Measurements from ENCODE around the gene FBXW10B. TPM values are rescaled to one million over a fixed set of nuclear protein-coding genes. Genes with fewer than 3 reads are reported as not detected.
"Not testable (repeated sequence)": the region's sequence is repeated elsewhere in the genome, so short reads cannot be mapped to it uniquely, and the experiment has no call there.

Gene FBXW10B
- total and polyA plus RNA-seq, 2 experiments from 2014 or later: 0.15 TPM; not detected in 1

DNA sequence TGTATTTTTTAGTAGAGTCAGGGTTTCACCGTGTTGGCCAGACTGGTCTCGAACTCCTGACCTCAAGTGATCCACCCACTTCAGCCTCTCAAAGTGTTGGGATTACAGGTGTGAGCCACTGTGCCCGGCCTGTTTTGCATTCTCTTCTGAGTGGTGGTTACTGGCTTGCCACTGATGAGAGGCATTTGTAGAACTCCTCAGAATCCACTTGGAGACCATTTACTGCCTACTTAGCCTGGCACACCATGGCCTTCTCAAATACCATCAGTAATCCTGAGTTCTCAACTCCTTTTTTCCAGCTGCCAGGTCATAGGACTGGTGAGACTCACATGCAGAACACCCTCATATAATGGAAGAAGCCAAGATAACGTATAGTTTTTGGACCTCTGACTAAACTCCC is 22.5 kb upstream of the FBXW10B start:
- H4K20me1 ChIP-seq (ENCODE audit: insufficient read depth); H2AFZ ChIP-seq; DNase-seq; H3F3A ChIP-seq (ENCODE audit: insufficient read depth); H3K4me3 ChIP-seq; H3K9me3 ChIP-seq (ENCODE audit: low read depth); H3K9me2 ChIP-seq (ENCODE audit: insufficient read depth); H3K36me3 ChIP-seq (ENCODE audit: low read depth); H3K79me2 ChIP-seq (ENCODE audit: insufficient read depth); H3K27me3 ChIP-seq (replicated peaks; ENCODE audit: insufficient read depth); in situ Hi-C loops (cut with MboI): not testable (repeated sequence)
- Histone ChIP-seq H3K9ac (0 out of 2 replicates have a peak overlapping the region, but pooled peaks have one; percentile 18), H3K27ac (peak overlapping the region; percentile 48), H3K4me2 (ENCODE audit: unreplicated experiment) (peak overlapping the region; percentile 48), H3K4me1 (ENCODE audit: insufficient read depth) (peaks cover 14% of the 10 kb centered on the region)
- 78 to 85% methylated on average over 2 to 4 of the region's 4 CpGs for WGBS, 2 experiments (ENCODE audit: low coverage in 1 of 2, low lambda C conversion rate in 2 of 2, missing lambda C conversion rate in 2 of 2)

DNA sequence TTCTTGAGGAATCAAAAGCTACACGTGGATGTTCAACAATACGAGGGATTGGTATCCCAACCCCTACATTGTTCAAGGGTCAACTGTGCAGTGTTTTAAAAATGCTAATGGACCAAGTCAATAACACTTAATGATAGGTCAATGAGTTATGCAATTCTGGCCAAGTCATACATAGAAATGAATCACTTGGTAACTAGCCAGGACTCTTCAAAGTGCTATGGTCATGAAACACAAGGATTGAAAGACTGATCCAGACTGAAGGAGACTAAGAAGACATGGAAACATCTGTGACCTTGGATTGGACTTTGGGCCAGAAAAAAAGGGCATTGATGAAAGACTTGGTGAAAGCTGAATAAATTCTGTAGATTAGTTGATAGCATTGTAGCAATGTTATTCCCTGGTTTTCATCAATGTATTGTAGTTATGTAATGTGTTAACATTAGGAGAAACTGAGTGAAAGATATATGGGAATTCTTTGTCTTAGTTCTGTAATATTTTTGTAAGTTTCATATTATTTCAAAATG is 11.5 kb upstream of the FBXW10B start:
- WGBS, 2 experiments (ENCODE audit: low coverage in 1 of 2, low lambda C conversion rate in 2 of 2, missing lambda C conversion rate in 2 of 2): 84 to 96% methylated on average over 2 of the region's 2 CpGs
- H3K9me3 ChIP-seq (ENCODE audit: low read depth); H4K20me1 ChIP-seq (ENCODE audit: insufficient read depth); H3K27me3 ChIP-seq (replicated peaks; ENCODE audit: insufficient read depth); H2AFZ ChIP-seq; H3K9me2 ChIP-seq (ENCODE audit: insufficient read depth); H3K4me1 ChIP-seq (ENCODE audit: insufficient read depth); H3K27ac ChIP-seq; H3K9ac ChIP-seq; H3K4me3 ChIP-seq; H3K36me3 ChIP-seq (ENCODE audit: low read depth); in situ Hi-C loops (cut with MboI); H3K79me2 ChIP-seq (ENCODE audit: insufficient read depth); H3F3A ChIP-seq (ENCODE audit: insufficient read depth); H3K4me2 ChIP-seq (ENCODE audit: unreplicated experiment); DNase-seq: not testable (repeated sequence)

DNA sequence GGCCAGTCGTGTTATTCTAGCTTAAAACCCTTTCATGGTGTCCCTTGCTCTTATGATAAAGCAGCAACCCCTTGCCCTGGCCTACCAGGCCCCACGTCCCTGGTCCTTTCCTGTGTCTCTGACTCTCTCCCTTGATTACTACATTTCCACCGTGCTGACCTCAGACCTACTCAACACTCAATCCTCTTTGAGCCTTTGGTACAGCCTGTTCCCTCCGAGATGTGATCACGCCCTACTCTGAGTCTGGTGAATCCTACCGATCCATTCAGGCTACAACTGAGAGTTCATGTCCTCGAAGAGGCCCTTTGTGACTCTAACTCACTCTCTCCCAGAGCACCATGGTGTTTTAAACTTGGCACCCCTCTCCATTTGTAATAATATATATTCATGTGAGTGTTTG is 10.5 kb upstream of the FBXW10B start:
- H3K9ac ChIP-seq; H4K20me1 ChIP-seq (ENCODE audit: insufficient read depth); H3K27me3 ChIP-seq (replicated peaks; ENCODE audit: insufficient read depth); H3K4me1 ChIP-seq (ENCODE audit: insufficient read depth); H3K9me2 ChIP-seq (ENCODE audit: insufficient read depth); H2AFZ ChIP-seq; H3K79me2 ChIP-seq (ENCODE audit: insufficient read depth); H3K4me2 ChIP-seq (ENCODE audit: unreplicated experiment); in situ Hi-C loops (cut with MboI); DNase-seq; H3K36me3 ChIP-seq (ENCODE audit: low read depth); H3K4me3 ChIP-seq; H3K27ac ChIP-seq; H3K9me3 ChIP-seq (ENCODE audit: low read depth); H3F3A ChIP-seq (ENCODE audit: insufficient read depth): not testable (repeated sequence)
- 90 to 95% methylated on average over 7 of the region's 7 CpGs for WGBS, 2 experiments (ENCODE audit: low coverage in 1 of 2, low lambda C conversion rate in 2 of 2, missing lambda C conversion rate in 2 of 2)

GRCh38 chr17:15623661-15624209 is 4.2 kb upstream of the FBXW10B start:
- H3K9ac ChIP-seq; H3K9me3 ChIP-seq (ENCODE audit: low read depth); H2AFZ ChIP-seq; H3K4me1 ChIP-seq (ENCODE audit: insufficient read depth); H3K79me2 ChIP-seq (ENCODE audit: insufficient read depth); H3K36me3 ChIP-seq (ENCODE audit: low read depth); H3F3A ChIP-seq (ENCODE audit: insufficient read depth); in situ Hi-C loops (cut with MboI); DNase-seq; H4K20me1 ChIP-seq (ENCODE audit: insufficient read depth); H3K4me3 ChIP-seq; H3K4me2 ChIP-seq (ENCODE audit: unreplicated experiment); H3K9me2 ChIP-seq (ENCODE audit: insufficient read depth); H3K27ac ChIP-seq; H3K27me3 ChIP-seq (replicated peaks; ENCODE audit: insufficient read depth): not testable (repeated sequence)
- whole genome bisulfite sequencing, 2 experiments (ENCODE audit: low coverage in 1 of 2, low lambda C conversion rate in 2 of 2, missing lambda C conversion rate in 2 of 2): 34 to 46% methylated on average over 3 of the region's 3 CpGs

GRCh38 chr17:15623255-15623654 is 3.8 kb upstream of the FBXW10B start:
- 82 to 88% methylated on average over 3 of the region's 4 CpGs for whole genome bisulfite sequencing, 2 experiments (ENCODE audit: low coverage in 1 of 2, low lambda C conversion rate in 2 of 2, missing lambda C conversion rate in 2 of 2)

DNA sequence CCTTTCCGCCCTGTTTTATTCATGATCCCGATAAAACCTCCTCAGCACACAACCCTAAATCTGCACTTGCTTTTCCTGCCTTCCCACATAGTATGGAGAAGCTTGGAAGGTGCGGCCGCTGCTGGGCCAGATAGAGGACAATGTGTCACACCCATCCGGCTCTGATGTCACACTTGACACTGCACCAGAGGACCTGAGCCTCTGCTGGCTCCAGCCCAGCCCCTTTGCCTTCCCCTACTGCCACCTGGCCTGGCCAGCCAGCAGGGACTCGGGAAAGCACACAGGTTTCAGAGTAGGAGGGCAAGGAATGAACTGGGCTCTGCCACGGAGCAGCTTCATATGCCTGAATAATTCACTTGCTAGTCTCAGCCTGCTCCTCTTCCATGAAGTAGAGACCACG is 2.6 kb upstream of the FBXW10B start:
- 77 to 80% methylated on average over 4 to 6 of the region's 8 CpGs for WGBS, 2 experiments (ENCODE audit: low coverage in 1 of 2, low lambda C conversion rate in 2 of 2, missing lambda C conversion rate in 2 of 2)
- in situ Hi-C loops (cut with MboI); H3K9ac ChIP-seq; H3K4me3 ChIP-seq; H3F3A ChIP-seq (ENCODE audit: insufficient read depth); H3K4me1 ChIP-seq (ENCODE audit: insufficient read depth); H3K4me2 ChIP-seq (ENCODE audit: unreplicated experiment); H3K9me2 ChIP-seq (ENCODE audit: insufficient read depth); H3K36me3 ChIP-seq (ENCODE audit: low read depth); H2AFZ ChIP-seq; DNase-seq; H3K27ac ChIP-seq; H3K27me3 ChIP-seq (replicated peaks; ENCODE audit: insufficient read depth); H3K9me3 ChIP-seq (ENCODE audit: low read depth); H4K20me1 ChIP-seq (ENCODE audit: insufficient read depth); H3K79me2 ChIP-seq (ENCODE audit: insufficient read depth): not testable (repeated sequence)

More at GRCh38 chr17:15623255-15623654, 3.8 kb upstream of the FBXW10B start:
- H3K9ac ChIP-seq; in situ Hi-C loops (cut with MboI); H3K79me2 ChIP-seq (ENCODE audit: insufficient read depth); H3K9me2 ChIP-seq (ENCODE audit: insufficient read depth); DNase-seq; H3F3A ChIP-seq (ENCODE audit: insufficient read depth); H3K27ac ChIP-seq; H2AFZ ChIP-seq; H3K36me3 ChIP-seq (ENCODE audit: low read depth); H4K20me1 ChIP-seq (ENCODE audit: insufficient read depth); H3K4me1 ChIP-seq (ENCODE audit: insufficient read depth); H3K9me3 ChIP-seq (ENCODE audit: low read depth); H3K4me2 ChIP-seq (ENCODE audit: unreplicated experiment); H3K4me3 ChIP-seq; H3K27me3 ChIP-seq (replicated peaks; ENCODE audit: insufficient read depth): not testable (repeated sequence)

DNA sequence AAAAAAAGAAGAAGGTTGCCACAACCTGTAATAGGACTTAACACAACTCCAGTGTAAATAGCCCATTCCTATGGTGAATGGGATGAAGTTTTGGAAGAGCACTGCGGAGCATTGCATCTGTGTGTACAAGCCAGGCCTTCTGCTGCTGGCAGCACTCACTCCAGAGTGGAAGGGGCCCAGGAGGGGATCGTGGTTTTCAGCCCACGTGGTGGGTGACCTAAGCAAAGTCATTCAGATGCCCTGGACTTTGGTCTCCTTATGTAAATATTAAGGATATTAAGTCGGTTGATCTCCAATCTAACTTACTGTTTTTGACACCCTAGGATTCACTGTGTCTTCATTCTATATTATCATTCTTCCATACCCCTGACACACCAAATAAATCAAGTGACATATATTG is 2.7 kb downstream of the FBXW10B start:
- H3K27ac ChIP-seq; H3F3A ChIP-seq (ENCODE audit: insufficient read depth): not testable (repeated sequence)
- WGBS, 2 experiments (ENCODE audit: low coverage in 1 of 2, low lambda C conversion rate in 2 of 2, missing lambda C conversion rate in 2 of 2): 48 to 51% methylated on average over 4 of the region's 4 CpGs

DNA sequence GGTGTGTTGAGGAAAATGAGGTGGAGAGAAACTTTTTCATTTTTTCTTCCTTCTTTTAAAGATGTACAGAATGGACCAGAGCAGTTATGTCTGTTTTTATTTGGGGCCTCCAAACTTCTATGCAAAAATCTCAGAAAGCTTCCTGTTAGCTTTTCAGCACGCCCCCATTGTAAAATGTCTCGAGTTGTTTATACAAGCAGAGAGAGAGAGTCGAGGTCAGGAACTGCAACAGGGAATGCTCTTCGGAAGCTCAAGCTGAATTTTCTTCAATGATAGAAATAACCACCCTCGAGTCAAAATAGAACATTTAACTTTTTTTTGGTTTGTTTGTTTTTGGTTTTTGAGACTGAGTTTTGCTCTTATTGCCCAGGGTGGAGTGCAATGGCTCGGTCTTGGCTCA is 3.7 kb downstream of the FBXW10B start:
- DNase-seq; H3K27ac ChIP-seq; H3F3A ChIP-seq (ENCODE audit: insufficient read depth); H3K36me3 ChIP-seq (ENCODE audit: low read depth); H3K9me3 ChIP-seq (ENCODE audit: low read depth); H3K9me2 ChIP-seq (ENCODE audit: insufficient read depth); H3K9ac ChIP-seq; H3K4me2 ChIP-seq (ENCODE audit: unreplicated experiment); H3K4me3 ChIP-seq; H4K20me1 ChIP-seq (ENCODE audit: insufficient read depth); H3K4me1 ChIP-seq (ENCODE audit: insufficient read depth); in situ Hi-C loops (cut with MboI); H2AFZ ChIP-seq; H3K79me2 ChIP-seq (ENCODE audit: insufficient read depth); H3K27me3 ChIP-seq (replicated peaks; ENCODE audit: insufficient read depth): not testable (repeated sequence)
- WGBS, 2 experiments (ENCODE audit: low coverage in 1 of 2, low lambda C conversion rate in 2 of 2, missing lambda C conversion rate in 2 of 2): 69 to 78% methylated on average over 6 of the region's 6 CpGs

More for the DNA sequence above, 2.7 kb downstream of the FBXW10B start:
- H4K20me1 ChIP-seq (ENCODE audit: insufficient read depth); H3K4me1 ChIP-seq (ENCODE audit: insufficient read depth); H3K27me3 ChIP-seq (replicated peaks; ENCODE audit: insufficient read depth); H3K36me3 ChIP-seq (ENCODE audit: low read depth); in situ Hi-C loops (cut with MboI); H3K9ac ChIP-seq; H3K9me3 ChIP-seq (ENCODE audit: low read depth); H3K9me2 ChIP-seq (ENCODE audit: insufficient read depth); DNase-seq; H3K4me3 ChIP-seq; H3K4me2 ChIP-seq (ENCODE audit: unreplicated experiment); H2AFZ ChIP-seq; H3K79me2 ChIP-seq (ENCODE audit: insufficient read depth): not testable (repeated sequence)
